Amniotic stem cell (primary cell): ENCODE measurements around the gene PSTPIP1.

Experiments
- DNase-seq: peaks from one replicate; lab custom pipeline; 2025; lab: John Stamatoyannopoulos, UW

The PSTPIP1 gene

DNA sequence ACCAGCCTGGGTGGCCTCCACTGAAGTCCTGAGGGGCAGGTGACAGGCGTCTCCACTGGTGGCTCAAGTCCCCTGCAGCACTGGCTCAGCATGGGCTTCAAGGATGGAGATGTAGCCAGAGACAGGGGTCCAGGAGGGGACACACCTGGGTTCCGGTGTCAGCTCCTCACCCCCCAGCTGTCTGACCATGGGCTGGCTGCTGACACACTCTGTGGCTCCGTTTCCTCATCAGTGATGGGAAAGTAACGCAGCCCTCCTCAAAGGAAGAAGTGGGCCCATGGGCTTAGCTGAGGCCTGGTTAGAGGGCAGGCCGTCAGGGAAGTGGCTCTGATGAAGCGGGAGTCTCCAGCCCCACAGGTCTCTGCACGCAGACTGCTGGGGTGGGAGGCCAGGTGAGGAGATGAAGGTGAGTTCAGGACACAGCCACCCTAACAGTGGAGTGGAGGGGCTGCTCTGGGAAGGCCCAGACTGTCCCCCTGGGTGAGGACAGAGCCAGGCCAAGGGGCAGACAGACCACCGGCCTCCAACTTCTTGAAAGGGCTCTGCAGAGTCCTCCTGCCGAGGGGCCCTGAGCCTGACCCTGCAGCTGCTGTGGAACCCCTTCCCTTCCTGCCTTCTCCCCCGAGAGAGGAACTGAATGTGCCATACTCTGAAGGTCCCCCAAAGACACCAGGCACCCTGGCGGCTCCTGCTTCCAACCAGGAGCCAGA lies 24.0 kb downstream of the PSTPIP1 start:
- DNase-seq: no peak

DNA sequence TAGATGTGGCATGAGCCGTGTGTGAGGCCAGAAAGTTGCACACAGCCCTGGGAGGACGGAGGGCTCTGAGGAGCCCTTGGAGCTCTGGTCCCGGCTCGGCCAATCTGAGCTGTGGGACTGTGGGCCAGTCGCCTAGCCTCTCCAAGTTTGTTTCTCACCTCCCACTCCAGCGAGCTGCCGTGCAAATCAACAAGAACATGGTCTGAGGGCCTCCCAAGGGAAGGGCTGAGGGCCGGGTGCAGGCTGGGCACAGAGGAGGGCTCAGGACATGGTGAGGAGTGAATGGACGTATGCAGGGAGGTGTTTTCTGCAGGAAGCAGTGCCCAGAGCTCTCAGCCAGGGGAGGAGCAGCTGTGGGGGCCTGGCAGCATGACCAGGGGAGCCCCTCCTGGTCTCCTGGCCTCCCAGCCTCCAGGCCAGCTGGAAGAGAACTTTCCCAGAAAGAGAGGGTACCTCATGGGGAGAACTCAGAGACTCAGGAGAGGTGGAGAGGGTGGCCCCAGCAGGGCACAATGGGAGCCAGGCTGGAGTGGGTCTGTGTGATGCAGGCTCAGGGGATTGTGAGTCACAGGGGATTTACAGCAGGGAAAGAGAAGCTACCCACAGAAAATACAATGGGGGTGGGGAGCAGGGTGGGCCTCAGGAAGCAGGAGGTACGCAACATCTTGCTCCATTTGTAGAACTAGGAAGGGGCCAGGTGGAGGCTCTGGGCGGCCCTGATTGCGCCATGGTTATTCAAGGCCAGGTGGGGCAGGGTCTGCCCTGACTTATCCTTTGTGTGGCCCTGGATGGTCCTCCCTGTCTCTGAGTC lies 24.8 kb downstream of the PSTPIP1 start:
- DNase-seq: no peak

DNA sequence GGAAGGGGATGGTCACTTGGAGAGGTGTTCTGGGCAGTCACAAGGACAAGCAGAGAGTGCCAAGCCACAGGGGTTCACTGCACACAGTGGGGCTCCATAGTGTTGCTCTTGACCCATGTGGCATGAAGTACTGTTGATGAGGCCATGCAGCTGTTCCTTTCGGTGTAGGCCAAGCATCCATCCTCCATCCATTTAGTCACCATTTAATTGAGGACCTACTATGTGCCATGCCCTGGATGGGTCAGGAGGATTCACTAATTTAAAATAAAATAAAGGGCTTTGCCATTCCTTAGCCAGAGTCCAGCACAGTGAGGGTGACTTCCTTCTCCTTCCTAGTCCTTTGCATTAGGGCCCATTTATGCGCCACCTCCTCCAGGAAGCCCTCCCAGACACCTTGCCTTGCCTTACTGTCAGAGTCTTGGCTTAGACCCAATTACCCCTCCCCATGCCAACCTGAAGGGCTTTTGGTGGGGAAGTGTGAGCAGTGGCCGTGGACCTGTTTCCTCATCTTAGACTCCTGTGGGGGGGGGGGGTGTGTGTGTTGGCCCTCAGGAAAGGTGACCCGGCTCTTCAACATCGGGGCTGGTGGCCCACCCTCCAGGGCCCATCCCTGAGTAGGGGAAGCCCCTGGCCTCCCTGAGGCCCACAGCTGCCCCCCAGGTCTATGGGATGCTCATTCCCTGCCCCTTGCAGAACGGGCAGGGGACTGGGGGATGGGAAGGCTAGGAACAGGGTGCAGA lies 25.6 kb downstream of the PSTPIP1 start:
- DNase-seq: no peak

DNA sequence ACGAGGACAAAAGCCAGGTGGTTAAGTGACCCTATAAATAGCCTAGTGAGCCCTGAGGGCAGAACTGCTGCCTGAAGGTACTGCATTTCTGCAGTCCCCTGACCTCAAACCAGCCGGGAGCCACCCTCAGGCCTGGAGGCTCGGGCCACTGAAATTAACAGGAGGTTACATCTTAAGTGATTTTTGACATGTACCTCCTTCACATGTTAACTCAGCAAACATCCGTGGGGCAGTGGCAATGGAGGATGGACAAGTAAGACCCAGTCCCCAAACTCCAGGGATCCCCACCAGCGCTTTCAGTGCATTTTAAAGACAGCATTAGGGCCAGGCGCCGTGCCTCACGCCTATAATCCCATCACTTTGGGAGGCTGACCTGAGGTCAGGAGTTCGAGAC lies 26.2 kb downstream of the PSTPIP1 start:
- DNase-seq: no peak

DNA sequence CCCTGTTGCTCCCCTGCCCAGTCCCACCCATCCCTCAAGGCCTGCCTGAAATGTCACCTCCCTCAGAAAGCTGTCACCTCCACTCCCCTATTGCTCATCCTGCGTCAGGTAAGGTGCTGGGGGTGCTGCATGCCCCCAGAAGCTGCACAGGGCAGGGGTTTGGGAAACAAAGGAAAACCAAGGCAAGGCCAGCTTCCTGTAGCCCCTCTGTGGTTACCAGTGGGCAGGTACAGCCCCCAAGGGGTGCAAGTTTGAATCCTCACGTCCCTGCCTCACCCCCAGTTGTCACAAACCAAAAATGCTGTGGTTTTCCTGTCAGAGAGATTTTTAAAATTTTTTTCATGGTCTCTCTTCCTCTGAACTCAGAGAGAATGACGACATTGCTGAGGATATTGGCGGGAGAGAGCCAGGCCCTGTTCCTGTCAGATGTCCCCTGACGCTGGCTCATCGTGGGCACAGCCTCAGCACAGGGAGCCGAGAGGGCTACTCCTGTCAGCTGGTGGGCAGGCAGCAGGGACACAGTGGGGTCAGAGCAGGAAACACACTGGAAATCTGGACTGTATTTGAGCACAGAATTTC lies 27.0 kb downstream of the PSTPIP1 start:
- DNase-seq: peak; percentile 5

DNA sequence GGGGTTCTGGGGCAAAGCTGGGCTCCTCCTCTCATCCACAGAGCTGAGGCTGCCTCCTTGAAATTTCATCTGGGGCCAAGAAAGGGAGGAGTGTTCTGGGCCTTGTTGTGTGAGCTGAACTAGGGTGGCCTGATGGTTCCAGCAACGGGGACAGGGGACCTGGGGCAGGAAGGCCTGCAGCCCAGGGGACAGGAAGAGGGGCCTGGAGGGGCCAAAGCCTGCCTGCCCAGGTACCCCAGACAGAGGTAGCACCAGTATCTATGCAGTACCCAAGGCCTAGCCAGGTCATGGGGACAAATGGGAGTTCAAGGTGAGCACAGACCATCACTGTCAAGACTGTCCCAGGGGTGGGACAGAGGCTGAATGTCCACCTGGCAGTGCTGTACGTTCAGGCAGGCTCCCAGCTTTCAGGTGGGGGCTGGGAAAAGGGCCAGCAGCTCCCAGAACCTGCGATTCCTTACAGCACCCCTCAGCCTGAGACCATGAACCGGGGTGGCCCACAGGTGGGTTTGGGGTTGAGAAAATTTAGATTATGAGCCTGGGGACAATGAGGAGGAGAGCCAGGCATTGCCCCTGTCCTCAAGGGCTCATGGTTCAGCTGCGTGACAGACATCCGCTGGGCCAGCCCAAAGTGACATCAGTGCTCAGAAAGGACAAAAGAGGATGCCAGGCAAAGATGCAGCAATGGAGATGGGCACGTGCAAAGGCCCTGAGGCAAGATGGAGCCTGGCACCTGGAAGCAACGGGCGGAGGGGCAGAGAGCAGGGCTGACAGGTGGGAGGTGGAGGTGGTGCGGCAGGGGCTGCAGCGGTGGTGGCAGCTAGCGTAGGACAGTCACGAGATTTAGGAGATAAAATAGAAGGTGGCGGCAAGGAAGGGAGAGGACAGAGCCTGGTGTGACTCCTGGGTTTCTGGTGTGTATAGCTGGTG lies 28.0 kb downstream of the PSTPIP1 start:
- DNase-seq: no peak

DNA sequence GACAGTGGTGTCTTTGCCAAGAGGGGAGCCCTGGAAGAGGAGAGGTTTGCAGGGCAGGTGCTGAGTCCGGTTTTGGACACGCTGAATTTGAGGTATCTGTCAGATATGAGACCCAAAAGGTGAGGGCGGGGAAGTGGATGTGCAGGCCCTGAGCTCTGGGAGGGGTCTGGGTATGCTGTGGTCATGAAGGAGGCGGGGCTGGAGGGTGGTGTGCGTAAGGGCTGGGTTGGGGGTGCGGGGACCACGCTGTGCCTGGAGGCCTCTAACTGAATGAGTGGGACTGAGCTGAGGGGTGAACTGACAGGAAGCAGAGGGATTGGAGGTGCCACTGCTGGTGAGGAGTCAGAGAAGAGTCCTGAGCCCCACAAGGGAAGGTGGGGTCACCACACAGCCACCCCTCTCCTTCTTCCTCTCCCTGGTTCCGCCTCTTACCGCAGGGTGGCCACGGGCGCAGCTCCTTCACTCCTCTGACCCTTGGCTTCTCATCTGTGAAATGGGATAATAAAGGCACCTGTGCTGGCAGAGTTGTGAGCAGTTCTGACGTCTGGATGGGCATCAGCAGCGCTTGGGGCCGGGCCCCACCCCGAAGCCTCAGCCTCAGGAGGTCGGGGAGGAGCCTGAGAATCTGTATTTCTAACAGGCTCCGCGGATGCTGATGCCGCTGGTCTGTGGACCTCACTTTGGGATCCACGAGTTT lies 28.8 kb downstream of the PSTPIP1 start:
- no peak for DNase-seq

DNA sequence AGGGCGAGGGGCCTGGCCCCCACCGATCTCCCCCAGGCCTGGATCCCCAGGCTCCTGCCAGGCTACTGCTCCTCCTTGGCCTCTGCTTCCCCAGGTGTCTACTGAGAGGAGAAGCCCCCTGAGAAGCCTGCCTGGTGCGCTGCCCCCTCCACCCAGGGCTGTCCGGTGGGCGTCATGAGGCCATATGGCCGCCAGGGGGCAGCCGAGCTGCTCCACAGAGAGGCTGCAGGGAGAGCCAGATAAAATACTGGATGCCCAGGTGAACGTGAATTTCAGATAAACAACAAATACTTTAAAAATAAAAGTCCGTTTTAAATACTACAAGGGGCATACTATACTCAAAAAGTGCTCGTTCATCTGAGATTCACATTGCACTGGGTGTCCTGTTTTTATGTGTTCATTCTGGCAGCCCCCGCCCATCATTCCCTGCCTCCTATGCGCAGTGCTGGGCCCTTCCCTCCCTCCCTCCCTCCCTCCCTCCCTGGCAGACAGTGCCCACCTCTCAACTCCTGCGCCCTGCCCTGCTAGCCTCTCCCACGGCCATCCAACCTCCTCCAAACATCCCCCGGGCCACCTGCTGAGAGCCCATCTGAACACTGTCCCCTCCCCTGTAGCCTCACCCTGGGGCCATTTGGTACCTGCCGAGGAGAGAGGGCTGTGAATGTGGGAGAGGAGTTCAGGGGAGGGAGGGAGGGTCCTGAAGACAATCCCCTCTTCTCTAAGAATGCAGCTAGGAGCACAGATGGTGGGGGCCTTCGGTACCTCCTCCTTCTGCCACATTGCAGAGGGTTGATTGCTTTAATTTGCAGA lies 29.6 kb downstream of the PSTPIP1 start:
- DNase-seq: peak; percentile 11

DNA sequence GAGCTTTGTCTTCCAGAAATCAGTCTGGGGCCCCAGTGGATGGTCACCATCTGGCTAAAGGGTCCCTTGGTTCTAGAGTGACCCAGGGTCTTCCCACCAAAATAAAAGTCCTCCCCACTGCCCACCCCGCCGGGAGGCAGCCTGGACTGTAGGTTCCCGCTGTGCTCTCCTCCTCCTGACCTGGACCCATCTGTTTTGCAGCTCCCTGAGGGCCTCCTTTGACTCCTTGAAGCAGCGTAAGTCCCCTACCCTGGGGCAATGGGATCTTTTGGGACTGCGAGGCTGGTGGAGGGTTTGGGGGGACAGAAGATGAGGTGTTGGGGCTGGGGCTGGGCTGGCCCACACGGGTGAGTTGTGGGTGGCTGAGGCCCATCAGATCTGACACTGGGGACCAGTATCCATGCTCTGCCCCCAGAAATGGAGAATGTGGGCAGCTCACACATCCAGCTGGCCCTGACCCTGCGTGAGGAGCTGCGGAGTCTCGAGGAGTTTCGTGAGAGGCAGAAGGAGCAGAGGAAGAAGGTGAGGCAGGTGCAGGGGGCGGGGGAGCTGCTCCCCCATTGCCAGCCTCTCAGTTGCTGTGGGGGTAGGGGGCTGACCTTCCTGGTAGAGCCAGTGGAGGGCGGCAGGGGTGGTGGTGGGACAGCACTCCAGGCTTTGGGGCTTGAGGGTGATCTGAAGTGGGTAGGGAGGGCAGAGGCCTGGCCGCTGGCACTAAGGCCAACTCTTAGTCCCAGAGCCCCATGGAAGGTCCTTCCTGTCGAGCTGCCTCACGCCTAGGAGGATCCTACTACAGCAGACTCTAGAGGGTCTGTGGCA lies 30.4 kb downstream of the PSTPIP1 start:
- DNase-seq: no peak

DNA sequence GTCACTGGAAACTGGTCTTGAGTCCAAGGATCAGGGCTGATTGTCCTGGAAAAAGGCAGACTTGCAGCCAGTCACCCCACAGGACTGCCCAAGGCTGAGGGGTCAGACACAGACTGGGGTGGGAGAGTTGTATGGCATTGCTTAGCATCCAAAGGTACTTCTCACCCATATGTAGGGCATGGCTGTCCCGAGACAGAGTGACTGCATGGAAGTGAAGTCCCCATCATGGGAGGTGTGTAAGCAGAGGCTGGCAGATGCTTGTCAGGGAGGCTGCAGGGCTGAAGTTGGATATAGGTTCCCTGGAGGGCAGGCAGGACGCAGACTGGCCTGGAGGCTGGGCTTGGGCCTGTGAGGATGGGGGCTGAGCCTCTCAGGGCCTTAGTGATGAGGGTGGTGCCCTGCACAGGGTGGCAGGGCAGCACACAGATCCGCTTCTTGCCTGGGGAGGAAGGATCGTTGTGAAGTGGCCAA lies 31.1 kb downstream of the PSTPIP1 start:
- DNase-seq: no peak

DNA sequence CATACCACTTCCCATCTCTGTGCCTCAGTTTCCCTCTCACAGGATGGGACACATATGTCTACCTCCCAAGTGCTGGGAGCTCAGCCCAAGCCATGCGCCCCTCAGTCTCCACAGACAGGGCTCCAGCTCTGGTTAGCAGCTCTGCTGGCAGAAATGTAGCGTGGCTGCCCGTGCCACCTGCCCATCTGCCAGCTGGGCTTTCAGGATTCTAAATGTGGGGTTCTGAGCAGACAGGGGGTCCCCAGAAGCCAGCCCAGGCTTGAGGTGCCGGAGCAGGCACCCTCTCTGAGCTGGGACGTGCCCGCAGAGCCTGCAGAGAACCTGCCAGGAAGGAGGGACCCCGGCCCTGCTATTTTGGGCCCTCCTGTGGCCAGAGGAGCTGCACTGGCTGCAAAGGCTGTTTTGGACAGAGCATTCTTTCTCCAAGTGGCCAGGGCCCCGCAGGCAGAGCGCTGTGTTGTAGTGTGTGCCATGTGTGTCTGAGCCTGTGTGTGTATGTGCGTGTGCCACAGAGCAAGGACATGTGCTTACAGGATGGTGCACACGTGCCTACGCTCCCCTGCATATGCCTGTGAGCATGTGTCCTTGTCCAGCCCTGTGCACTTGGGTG lies 31.7 kb downstream of the PSTPIP1 start:
- no peak for DNase-seq

DNA sequence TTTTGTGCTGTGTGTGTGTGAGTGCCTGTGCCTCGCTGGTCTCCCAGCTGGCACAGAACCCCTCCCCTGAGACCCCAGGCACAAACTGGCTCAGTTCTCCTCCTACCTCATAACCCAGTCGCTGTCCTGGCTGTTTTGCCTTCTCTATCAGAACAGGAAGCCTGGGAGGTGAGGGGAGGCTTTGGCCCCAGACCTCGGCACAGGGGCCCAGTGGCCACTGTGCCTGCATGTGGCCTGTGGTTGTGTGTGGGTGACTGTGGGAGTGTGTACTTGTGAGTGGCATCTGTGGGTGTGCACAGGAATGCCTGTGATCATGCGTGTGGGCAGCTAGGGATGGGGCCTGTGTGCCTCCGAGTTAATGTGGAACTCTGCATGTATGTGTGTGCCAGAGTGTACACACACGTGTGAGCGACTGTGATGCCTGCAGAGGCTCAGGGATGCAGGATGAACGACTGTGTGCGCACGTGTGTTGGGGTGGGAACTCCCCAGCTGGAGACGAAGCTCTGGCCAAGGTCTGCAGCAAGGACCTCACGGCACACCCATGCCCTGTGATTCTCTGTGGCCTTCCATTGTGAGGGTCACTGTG lies 32.3 kb downstream of the PSTPIP1 start:
- DNase-seq: no peak

DNA sequence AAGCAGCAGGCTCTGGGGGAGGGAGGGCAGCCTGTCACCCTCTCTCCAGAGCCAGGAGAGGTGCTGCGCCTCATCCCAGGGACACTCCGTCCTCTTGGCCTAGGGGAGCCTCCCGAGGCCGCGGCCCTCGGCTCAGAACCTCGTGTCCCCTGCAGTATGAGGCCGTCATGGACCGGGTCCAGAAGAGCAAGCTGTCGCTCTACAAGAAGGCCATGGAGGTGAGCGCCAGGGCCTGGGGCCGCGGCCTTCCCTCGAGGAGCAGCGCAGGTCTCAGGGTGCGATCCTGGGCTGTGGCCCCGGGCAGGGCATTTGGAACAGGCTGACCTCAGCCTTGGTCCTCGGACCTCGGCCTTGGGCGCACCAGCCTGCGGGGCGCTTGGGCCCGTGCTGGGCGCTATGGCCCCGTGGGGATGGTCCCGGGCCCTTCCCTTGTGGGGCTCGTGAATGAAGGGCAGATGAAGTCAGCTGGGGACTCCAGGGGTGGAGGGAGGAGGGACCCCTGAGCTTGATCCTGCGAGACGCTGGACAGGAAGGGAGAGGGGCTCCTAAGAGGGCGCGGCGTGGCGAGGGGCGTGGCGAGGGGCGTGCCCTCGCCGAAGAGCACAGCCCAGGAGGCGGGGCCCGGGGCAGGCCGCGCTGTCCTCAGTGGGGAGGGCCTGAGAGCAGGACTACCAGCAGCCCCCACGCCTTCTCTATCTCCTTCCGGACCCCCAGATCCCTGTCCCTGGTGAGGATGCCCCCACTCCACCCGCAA lies 32.9 kb downstream of the PSTPIP1 start:
- DNase-seq: no peak

DNA sequence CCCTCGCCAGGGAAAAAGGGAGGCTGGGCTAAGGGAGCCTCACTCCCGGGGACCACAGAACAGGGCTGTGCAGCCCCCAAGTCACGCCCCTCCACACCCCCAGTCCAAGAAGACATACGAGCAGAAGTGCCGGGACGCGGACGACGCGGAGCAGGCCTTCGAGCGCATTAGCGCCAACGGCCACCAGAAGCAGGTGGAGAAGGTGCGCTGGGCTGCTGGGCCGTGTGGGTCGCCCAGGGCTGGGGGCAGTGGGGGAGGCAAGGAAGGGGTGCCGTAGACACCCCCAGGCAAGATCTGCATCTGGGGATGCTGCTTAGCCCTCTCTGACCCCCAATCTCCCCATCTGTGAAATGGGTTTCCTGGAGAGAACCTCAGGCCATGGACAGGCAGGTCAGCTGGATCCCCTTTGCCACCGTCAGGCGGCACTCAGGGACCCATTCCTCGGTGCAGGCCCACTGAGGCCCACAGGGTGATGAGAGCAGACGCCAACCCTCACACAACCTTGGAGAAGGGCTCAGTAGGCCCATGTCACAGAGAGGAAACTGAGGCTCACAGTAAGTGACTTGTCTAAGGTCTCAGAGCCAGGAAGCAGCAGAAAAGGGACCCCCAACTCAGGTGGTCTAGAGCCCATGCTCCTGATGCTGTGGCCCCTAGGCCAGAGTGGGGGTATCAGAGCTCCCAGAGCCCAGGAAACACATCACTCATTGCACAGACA lies 33.7 kb downstream of the PSTPIP1 start:
- DNase-seq: no peak

DNA sequence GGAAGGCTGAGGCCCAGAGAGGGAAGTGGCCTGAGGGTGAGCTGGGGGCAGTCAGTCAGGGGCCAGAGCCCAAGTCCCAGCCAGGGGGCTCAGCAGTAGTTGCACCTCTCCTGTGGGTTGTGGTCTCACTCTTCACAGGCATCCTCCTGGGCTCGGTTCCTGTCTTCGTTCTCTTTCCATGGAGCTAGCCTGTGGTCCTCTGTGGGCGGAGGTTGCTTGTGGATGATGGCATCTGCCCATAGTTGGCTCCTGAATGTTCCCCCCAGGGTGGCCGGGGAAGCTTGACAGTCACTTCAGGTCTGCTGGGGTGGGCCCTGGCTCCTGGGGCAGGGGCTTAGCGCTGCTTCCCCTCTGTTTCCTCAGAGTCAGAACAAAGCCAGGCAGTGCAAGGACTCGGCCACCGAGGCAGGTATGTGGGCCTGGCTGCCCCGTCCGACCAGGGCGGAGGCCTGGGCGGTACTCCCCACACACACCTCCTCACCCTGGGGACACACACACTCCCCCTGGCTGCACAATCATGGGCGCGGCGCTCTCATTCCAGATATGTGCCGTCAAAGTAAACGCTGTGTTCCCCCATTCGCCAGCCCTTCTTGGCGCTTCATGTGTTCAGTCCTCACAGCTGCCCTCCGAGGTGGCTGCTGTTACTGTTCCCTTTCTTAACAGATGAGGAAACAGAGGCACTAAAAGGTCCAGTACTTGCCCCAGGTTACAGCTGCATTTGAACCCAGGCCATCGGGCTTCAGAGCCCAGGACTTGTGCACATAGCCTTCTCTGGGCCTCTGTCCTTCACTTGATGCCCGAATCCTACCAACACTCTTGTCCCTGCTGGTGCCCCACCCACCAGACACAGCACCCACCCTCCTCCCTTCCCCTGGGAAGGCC lies 34.5 kb downstream of the PSTPIP1 start:
- no peak for DNase-seq
